ENCODE data around the gene LPAR3. TPM values are rescaled to one million over a fixed set of nuclear protein-coding genes. Genes with fewer than 3 reads are reported as not detected.

Gene LPAR3
- total RNA-seq, 1 experiment from 2014 or later = not detected

DNA sequence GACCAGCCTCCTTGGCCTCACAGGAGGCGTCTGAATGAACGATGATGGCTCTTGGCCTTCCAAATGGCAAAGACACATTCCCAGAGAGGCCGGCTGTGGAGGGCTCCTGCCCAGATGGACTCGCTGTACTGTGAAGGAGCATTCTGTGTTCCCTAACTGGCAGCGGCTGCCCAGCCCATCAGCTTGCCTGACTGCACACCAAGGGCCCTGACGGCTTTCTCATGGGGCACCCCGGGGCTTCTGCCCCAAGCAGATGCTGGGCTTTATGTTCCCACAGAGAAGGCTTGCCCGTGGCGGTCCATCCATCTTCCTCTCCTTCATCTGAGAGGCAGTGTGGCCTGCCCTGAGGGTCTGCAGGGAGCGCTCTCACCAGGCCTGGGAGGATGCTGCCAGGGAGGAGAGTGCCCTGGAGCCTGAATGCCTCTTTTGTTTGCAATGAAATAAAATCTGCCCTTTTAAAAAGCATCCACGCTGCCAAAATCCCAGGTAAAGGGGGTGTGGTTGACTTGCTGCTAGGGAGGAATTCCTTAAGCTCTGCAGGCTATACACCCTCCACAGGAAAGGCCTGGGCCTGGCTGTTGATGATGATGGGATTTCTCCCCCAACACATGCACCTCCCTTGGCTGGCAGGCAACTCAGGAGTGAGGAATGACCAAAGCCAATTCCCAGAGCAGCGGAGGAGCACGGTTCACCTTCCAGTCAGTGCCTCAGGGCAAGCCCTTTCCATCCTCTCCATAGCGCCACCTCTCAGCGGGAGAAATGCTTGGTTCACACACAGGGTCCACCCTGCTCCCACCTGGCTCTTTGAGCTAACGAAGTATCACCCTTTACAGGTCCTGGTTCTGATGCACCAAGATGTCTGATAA is 118.1 kb downstream of the LPAR3 start:
- no peak for DNase-seq (ENCODE audit: low spot score)

DNA sequence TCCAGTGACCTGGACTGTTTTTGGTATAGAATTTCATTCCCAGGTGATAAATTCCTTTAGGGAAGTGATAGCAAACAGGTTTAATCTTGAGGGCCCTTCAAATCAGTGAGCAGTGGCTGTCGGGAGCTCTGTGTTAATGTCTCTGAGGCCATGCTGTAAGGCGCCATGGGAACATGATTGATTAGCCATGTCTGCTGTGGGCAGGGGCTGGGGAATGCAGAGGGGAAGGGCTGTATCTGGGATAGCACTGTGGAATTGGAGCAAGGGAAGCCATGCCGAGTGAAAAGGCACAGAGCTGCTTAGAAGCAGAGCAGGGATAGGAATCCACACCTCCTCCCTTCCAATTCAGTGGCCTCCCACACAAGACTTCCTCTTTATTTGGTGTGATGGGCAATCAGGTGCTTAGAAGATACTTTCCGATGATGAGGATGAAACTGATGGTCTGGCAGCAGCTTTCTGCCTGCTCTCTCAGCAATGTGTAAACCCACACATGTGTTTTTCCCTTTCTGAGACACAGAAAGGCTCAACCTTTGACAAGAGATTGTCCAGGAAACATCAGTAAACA is 119.0 kb downstream of the LPAR3 start:
- DNase-seq (ENCODE audit: low spot score) = no peak

DNA sequence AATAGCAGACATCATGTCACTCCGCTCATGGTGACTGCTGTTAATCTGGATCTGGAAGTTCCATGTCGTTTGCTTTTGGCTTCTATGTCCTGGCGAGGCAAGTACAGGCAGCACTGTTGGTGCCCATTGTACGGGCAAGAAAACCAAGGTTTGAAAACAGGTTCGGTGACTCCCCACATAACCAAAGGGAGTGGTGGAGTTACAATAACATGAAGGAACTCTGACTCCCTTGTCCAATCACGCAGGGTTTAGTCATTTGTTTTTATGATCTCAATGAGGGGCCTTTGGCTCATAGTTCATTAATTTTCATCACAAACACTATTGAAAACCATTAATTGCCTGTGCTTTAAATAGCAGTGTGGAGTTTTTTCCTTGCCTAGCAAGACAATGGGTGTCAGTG is 119.8 kb downstream of the LPAR3 start:
- DNase-seq (ENCODE audit: low spot score) = no peak

DNA sequence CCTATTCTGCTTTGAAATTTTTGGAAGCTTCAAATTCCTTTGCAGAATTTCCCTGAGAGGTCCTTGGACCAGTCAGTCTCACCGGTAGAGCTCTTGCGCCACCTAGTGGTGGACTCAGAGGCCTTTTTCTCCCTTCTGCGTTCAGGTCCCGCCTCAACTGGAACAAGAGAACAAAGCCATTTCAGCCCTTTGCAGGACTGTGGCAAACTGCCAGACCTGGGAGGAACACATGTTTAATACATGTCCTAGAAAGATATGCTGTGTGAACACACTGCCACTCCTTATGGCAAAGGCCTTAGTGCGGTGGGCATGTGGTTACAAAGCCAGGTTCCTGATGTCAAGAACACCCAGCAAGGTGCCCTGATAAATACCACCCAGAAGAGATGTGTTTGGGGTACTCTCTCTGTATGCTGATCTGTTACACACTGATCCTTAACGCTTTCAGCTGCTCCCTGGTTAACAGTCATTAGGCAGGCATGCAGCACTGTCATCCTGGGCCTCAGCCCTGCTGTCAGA is 120.5 kb downstream of the LPAR3 start:
- peak; percentile 55 for DNase-seq (ENCODE audit: low spot score)

DNA sequence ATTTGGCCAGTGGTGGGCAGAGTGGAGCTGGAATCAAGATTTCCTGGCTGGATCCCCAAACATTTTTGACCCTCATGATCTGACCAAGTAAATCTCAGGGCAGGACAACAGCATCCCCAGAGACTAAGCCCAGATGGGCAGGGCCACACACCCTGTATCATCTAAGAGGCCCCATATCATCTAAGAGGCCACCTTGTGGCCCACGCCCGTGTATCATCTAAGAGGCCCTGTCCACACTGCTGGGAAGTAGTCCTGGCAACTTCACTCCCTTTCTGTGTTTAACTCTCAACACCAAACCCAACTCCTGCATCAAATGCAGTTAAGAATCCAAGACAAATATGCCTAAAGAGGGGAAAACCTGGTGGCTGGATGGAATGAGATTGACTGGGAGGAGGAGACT is 121.1 kb downstream of the LPAR3 start:
- no peak for DNase-seq (ENCODE audit: low spot score)

DNA sequence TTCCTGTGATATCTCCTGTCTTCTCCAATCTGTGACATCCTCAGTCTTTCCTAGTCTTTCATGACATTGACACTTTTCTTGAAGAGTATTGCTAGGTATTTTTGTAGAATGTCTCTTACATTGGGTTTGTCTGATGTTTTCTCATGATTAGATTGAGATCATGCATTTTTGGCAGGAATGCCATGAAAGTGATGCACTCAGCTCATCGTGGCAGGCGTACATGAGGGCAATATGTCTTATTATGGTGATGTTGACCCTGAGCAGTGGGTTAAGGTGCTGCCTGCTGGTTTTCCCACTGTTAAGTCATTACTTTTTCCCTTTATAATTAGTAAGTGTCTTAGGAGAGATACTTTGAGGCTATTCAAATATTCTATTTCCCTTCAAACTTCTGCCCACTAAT is 122.5 kb downstream of the LPAR3 start:
- no peak for DNase-seq (ENCODE audit: low spot score)

DNA sequence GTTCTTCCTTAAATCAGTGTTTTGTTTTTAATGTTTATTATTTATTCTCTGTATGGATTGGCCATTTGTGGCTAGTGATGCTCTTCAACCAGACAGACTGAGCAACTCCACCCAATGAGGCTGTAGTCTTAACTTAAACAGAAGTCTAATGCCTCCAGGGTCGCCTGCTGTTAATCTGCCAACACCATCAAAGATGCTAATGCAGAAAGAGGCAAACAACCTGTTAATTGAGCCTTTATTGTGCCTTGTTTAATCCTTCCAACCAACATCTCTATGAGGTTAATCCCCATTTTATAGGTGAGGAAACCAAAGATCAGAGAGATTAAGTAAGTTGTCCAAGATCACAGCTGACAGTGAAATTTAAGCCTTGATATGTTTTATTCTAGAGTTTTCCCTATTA is 123.4 kb downstream of the LPAR3 start:
- DNase-seq (ENCODE audit: low spot score) = no peak

DNA sequence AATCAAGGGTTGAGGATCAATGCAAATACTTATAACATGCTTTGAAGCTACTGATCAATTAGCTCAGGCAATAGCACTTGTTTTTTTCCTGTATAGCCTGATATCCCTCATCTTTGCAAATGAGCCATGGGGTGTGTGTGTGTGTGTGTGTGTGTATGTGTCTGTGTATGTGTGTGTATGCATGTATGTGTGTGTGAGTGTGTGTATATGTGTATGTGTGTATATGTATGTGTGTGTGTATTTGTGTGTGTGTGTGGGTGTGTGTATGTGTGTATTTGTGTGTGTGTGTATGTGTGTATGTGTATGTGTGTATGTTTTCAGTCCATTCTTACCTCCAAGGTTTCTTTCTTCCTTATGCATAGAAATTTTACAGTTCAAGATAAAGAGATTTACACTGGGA is 124.4 kb downstream of the LPAR3 start:
- DNase-seq (ENCODE audit: low spot score) = no peak

DNA sequence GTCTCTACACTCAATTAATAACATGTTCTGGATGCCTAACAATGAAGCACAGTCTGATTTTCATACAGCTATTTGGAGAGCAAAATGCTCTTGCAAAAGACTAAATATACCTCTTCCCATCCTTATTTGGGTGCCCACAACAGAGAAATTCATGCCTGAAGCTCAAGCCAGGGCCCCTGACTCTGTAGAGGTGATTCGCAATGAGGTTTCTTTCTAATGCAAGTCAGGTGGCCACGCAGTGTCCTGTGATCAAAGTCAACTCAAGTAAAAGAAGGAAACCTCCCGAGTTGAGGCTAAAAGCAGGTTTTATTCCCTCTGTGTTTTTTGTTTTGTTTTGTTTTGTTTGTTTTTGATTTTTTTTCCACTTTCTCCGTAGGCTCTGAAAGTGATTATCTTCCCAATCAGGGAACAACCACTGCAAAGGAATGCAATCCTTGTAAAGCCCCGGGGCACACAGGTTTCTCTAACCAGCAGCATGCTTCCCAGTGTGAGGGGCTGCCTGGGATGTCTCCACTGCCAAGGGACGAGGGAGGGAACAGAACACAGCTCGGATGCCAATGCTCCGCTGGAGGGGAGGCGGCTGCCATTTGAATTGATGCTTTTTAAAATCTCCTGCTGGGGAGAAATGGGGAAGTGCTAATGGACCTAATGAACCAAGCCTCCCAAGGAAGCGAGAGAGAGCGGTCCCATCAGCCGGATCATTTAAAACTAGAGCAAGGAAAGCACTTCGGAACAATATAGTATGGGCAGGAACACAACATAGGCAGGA is 128.9 kb downstream of the LPAR3 start:
- DNase-seq (ENCODE audit: low spot score) = no peak

DNA sequence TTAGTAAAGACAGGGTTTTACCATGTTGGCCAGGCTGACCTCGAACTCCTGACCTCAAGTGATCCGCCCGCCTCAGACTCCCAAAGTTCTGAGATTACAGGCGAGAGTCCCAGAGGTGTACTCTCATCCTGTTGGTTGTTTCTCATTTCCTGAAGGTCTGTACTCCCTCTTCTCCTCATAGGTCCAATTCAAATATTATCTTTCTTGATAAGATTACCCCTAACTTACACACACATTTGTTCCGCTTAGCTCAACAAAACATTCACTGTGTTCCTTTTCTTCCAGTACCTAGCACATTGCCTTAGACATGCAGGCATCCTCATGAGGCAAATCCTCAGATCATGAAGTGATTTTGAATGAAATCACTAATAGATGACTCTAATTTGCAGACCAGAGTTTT is 130.3 kb downstream of the LPAR3 start:
- DNase-seq (ENCODE audit: low spot score) = no peak

Other genes starting within 250 kb of the LPAR3 start
- 19.2 and 26.7 TPM in 2 replicates for gene SSX2IP, start 202.7 kb downstream of the LPAR3 start, total RNA-seq (2014; rRNA removed; shearing (Covaris generic))
- 3.9 and 6.9 TPM in 2 replicates for gene MCOLN2, start 103.9 kb upstream of the LPAR3 start, total RNA-seq (2014; rRNA removed; shearing (Covaris generic))
- 19.3 and 22.4 TPM in 2 replicates for gene MCOLN3, start 155.3 kb upstream of the LPAR3 start, total RNA-seq (2014; rRNA removed; shearing (Covaris generic))